DOHH2 (cell line): ENCODE results near the gene ROR1.

Source experiments
- EZH2phosphoT487 ChIP-seq: fragments of 200-600 bp; sonication (generic); IDR thresholded peaks from 2 replicates; pipeline ENCODE4 v1.6.1; 2017; ENCODE audit warnings: borderline replicate concordance, mild to moderate bottlenecking, antibody characterized with exemption, low read length, moderate library complexity, mixed read lengths
- TF ChIP-seq, protein P1 (sequence below): fragments of 200-600 bp; sonication (generic); IDR thresholded peaks from one replicate; pipeline ENCODE4 v1.5.1; 2014; ENCODE audit warnings: antibody characterized with exemption, mild to moderate bottlenecking, low read depth, low read length; ENCODE audit not compliant: poor library complexity, severe bottlenecking

DNA sequence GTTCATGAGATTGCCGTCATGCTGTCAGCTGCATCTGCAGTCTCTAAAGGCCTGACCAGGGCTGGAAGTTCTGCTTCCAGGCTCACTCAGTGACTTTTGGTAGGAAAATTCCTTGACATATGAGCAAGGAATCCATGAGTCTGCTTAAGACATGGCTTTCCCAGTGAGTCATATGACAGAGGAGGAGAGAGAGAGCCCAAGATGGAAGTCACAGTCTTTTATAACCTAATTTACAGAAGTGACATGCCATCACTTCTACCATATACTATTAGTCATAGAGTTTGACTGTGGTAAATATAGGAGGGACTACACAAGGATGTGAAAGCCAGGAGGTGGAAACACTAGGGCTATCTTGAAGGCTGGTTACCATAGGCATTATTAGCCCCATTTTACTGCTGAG is 115.2 kb downstream of the ROR1 start:
- TF ChIP-seq, protein P1, sequence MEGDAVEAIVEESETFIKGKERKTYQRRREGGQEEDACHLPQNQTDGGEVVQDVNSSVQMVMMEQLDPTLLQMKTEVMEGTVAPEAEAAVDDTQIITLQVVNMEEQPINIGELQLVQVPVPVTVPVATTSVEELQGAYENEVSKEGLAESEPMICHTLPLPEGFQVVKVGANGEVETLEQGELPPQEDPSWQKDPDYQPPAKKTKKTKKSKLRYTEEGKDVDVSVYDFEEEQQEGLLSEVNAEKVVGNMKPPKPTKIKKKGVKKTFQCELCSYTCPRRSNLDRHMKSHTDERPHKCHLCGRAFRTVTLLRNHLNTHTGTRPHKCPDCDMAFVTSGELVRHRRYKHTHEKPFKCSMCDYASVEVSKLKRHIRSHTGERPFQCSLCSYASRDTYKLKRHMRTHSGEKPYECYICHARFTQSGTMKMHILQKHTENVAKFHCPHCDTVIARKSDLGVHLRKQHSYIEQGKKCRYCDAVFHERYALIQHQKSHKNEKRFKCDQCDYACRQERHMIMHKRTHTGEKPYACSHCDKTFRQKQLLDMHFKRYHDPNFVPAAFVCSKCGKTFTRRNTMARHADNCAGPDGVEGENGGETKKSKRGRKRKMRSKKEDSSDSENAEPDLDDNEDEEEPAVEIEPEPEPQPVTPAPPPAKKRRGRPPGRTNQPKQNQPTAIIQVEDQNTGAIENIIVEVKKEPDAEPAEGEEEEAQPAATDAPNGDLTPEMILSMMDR, result no peak
- TF ChIP-seq EZH2phosphoT487, result no peak
